Small intestine (tissue), 7 donors: ENCODE measurements around the gene ARHGEF28. TPM values are rescaled to one million over a fixed set of nuclear protein-coding genes. Genes with fewer than 3 reads are reported as not detected.
A peak's percentile ranks its signal among the peaks of the same experiment; 100 is the strongest.

Experiments
- DNase-seq, 2 donors: peaks; one replicate each; pipeline versions ENCODE4 v3.0.0 to v3.0.0-alpha.2; 2013
- FAIRE-seq: peaks from 2 replicates; lab custom pipeline; 2012; peaks lifted over from hg19 to GRCh38; lab: Jason Lieb, UNC
- H3K27ac ChIP-seq, 3 donors: one replicate each; pipeline ENCODE4 v1.5.1; 2013; ENCODE audit warnings: low read length in 2 of 3, mild to moderate bottlenecking in 2 of 3, control low read depth in 1 of 3, inconsistent platforms in 1 of 3, low read depth in 1 of 3, moderate library complexity in 1 of 3
- H3K27me3 ChIP-seq, 3 donors: one replicate each; pipeline ENCODE4 v1.6.1; 2013; ENCODE audit warnings: low read length in 3 of 3, inconsistent platforms in 1 of 3; ENCODE audit not compliant: control insufficient read depth in 3 of 3, insufficient read depth in 3 of 3
- H3K36me3 ChIP-seq, 3 donors: one replicate each; pipeline ENCODE4 v1.6.1; 2013; ENCODE audit warnings: low read length in 3 of 3, inconsistent platforms in 1 of 3, low read depth in 1 of 3, mild to moderate bottlenecking in 1 of 3, moderate library complexity in 1 of 3; ENCODE audit not compliant: control insufficient read depth in 3 of 3, insufficient read depth in 2 of 3
- H3K4me1 ChIP-seq, 3 donors: one replicate each; pipeline ENCODE4 v1.6.1; 2013; ENCODE audit warnings: low read length in 2 of 3, inconsistent platforms in 1 of 3, low read depth in 1 of 3, mild to moderate bottlenecking in 1 of 3, moderate library complexity in 1 of 3; ENCODE audit not compliant: control insufficient read depth in 3 of 3, insufficient read depth in 2 of 3
- H3K4me3 ChIP-seq, 3 donors: one replicate each; pipeline ENCODE4 v1.5.1; 2013; ENCODE audit warnings: low read length in 3 of 3, control low read depth in 1 of 3, inconsistent platforms in 1 of 3, low read depth in 1 of 3, mild to moderate bottlenecking in 1 of 3, moderate library complexity in 1 of 3
- H3K9me3 ChIP-seq, 2 donors: one replicate each; pipeline ENCODE4 v1.6.1; 2013; ENCODE audit warnings: low read depth in 1 of 2, low read length in 1 of 2; ENCODE audit not compliant: control insufficient read depth in 2 of 2, insufficient read depth in 1 of 2
- WGBS, 3 donors: extraction: QIAGEN DNeasy Blood & Tissue Kit; methylation state at CpG; one replicate each; pipeline ENCODE4 v1.1.7; 2013; 5-methylcytosine and 5-hydroxymethylcytosine counted together
- polyA plus RNA-seq, 4 donors: library from polyadenylated mRNA; stranded (reverse) in 3 of 4; unstranded in 1 of 4; fragments of 200-250 nt in 3 of 4; fragments of 120-200 nt in 1 of 4; gene quantifications; one replicate each; pipeline versions ENCODE4 v1.2.1 to v1.2.3, GENCODE V29; 2013
- donor health status: healthy with polysubstance abuse.
- donor health status: control.
- donor health status: control.
- donor health status: Bipolar disorder and iron deficiency.
- donor health status: healthy.

The ARHGEF28 gene
- polyA plus RNA-seq, 4 donors, result 1.1 to 16.5 (median 2.7) TPM

DNA sequence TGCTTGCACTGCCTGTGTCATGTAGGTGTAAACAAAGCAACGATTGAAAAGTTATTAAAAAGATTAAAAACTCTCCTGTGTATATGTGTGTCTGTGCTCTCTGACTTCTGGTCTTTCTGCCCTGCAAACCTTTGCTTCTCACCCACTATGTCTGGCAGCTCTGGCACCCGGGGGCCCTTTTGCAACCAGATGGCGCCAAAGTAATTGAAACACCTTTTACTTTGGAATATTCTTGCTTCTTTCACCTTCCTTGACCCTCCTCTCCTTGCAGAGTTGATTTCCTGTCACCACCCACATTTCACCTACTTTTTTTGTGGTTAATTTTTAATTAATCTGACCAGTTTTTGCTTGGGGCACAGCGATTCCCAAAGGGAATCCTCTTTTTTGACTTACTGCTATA, 275.5 kb downstream of the ARHGEF28 start:
- peaks cover 0 to 16% (median 0%) of the 10 kb centered on the region in 3 donors for H3K36me3 ChIP-seq
- H3K27ac ChIP-seq, result no peak overlapping the region
- peaks cover 0 to 3% of the 10 kb centered on the region in 2 donors for H3K9me3 ChIP-seq
- H3K27me3 ChIP-seq, result no peaks in the 10 kb centered on the region
- no peaks in the 10 kb centered on the region for H3K4me1 ChIP-seq
- no peak overlapping the region for H3K4me3 ChIP-seq
- DNase-seq (peak; percentile 27 to 29), FAIRE-seq (no peak)
- 9 to 33% (median 16%) methylated on average over 4 of the region's 4 CpGs for WGBS, 3 donors

GRCh38 chr5:73902327-73903051, 276.5 kb downstream of the ARHGEF28 start:
- no peaks in the 10 kb centered on the region for H3K27me3 ChIP-seq
- H3K27ac ChIP-seq, result no peak overlapping the region
- H3K4me3 ChIP-seq, result no peak overlapping the region
- H3K9me3 ChIP-seq, result peaks cover 0 to 3% of the 10 kb centered on the region in 2 donors
- H3K36me3 ChIP-seq, result peaks cover 0 to 13% (median 0%) of the 10 kb centered on the region in 3 donors
- H3K4me1 ChIP-seq, result no peaks in the 10 kb centered on the region
- DNase-seq, result peak; percentile 56 to 59
- no peak for FAIRE-seq
- WGBS, 3 donors, result 33 to 39% (median 39%) methylated on average over 10 of the region's 10 CpGs

DNA sequence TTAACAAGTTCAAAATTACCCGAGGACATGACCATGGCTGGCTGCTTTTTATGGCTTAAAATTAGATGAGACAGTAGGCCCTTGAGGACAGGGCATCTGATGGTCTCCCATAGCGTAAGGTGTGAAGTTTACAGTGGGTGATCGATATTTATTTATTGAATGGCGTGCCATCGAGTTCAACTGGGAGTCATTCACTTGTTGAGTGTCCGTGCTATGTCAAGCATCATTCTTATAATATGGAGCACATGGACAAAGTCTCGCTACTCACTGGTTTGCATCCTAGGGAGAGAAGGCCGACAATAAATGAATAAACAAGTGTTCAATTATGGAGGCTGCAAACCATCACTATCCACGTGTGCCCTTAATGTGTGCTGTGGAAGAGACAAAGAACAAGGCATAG, 277.2 kb downstream of the ARHGEF28 start:
- 92 to 93% (median 92%) methylated on average over 9 of the region's 9 CpGs for WGBS, 3 donors
- FAIRE-seq (no peak), DNase-seq (no peak)
- Histone ChIP-seq H3K4me1 (no peaks in the 10 kb centered on the region), H3K27ac (no peak overlapping the region), H3K36me3 (peaks cover 0 to 13% (median 0%) of the 10 kb centered on the region in 3 donors), H3K4me3 (no peak overlapping the region), H3K9me3 (peaks cover 0 to 3% of the 10 kb centered on the region in 2 donors), H3K27me3 (no peaks in the 10 kb centered on the region)

DNA sequence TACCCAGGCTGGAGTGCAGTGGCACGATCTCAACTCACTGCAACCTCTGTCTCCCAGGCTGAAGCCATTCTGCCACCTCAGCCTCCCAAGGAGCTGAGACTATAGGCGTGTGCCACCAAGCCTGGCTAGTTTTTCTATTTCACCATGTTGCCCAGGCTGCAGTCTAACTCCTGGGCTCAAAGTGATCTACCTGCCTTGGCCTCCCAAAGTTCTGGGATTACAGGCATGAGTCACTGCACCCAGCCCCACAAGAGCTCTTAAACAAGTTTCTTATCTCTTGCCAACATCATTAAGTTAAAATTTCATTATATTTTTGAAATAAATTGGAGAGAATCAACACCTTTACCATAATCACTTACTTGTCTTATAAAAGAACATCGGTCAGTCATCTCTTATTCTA, 280.3 kb downstream of the ARHGEF28 start:
- WGBS, 3 donors, result 73 to 88% (median 76%) methylated on average over 3 of the region's 3 CpGs
- no peak for DNase-seq

DNA sequence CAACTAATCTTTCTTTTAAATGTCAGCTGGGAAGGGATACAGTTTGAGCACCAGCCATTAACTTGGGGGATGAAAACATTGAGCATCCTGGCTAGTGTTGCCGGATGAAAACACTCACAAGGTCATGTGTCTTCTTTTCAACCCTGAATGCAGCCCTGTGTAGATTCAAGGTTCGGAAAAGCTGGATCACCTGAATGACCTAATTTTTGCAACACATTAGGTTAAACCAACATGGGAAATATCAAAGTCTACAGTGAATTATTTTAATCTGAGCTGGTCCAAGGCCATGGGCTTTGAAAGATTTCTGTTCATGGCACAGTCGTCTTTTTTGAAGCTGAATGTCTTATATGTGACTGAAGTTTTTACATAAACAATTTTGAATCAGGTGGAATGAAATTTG, 281.2 kb downstream of the ARHGEF28 start:
- WGBS, 3 donors, result 87 to 93% (median 91%) methylated on average over 3 of the region's 3 CpGs
- Histone ChIP-seq H3K4me1 (no peaks in the 10 kb centered on the region), H3K36me3 (peaks cover 0 to 20% (median 2%) of the 10 kb centered on the region in 3 donors), H3K9me3 (peaks cover 0 to 3% of the 10 kb centered on the region in 2 donors), H3K4me3 (no peak overlapping the region), H3K27me3 (no peaks in the 10 kb centered on the region), H3K27ac (no peak overlapping the region)
- no peak for DNase-seq
- no peak for FAIRE-seq

More for the DNA sequence above, 280.3 kb downstream of the ARHGEF28 start:
- H3K27ac ChIP-seq, result no peak overlapping the region
- H3K9me3 ChIP-seq, result peaks cover 0 to 3% of the 10 kb centered on the region in 2 donors
- no peaks in the 10 kb centered on the region for H3K4me1 ChIP-seq
- FAIRE-seq, result no peak
- H3K27me3 ChIP-seq, result no peaks in the 10 kb centered on the region
- peaks cover 0 to 18% (median 0%) of the 10 kb centered on the region in 3 donors for H3K36me3 ChIP-seq
- no peak overlapping the region for H3K4me3 ChIP-seq

GRCh38 chr5:73908395-73908794, 282.4 kb downstream of the ARHGEF28 start:
- Histone ChIP-seq H3K36me3 (peaks cover 0 to 20% (median 2%) of the 10 kb centered on the region in 3 donors), H3K27me3 (no peaks in the 10 kb centered on the region), H3K9me3 (peaks cover 0 to 3% of the 10 kb centered on the region in 2 donors), H3K4me3 (no peak overlapping the region), H3K4me1 (no peaks in the 10 kb centered on the region), H3K27ac (no peak overlapping the region)
- DNase-seq, result no peak
- 69 to 90% (median 77%) methylated on average over 2 of the region's 2 CpGs for WGBS, 3 donors
- FAIRE-seq, result no peak

DNA sequence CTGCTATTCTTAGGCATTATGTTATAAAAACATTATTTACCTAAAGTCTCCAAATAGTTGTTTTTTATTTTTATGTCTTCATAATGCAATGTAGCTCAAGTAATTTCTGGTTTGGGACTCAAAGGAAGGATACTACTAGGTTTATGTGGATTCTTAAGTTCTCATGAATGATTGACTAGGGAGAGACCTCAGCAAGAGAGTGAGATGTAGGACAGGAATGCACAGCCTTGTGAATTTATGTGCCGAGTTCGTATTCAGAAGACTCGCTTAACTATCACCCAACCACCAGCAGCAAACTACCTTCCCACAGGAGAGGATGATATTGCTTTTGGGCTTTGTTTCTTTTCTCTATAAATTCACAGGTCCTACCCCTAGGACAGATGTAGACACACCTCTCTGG, 282.9 kb downstream of the ARHGEF28 start:
- Histone ChIP-seq H3K4me3 (no peak overlapping the region), H3K27me3 (no peaks in the 10 kb centered on the region), H3K4me1 (no peaks in the 10 kb centered on the region), H3K27ac (no peak overlapping the region), H3K9me3 (peaks cover 0 to 3% of the 10 kb centered on the region in 2 donors), H3K36me3 (peaks cover 0 to 20% (median 2%) of the 10 kb centered on the region in 3 donors)
- WGBS, 3 donors, result 95 to 100% (median 95%) methylated on average over 3 of the region's 3 CpGs
- DNase-seq (no peak), FAIRE-seq (no peak)

DNA sequence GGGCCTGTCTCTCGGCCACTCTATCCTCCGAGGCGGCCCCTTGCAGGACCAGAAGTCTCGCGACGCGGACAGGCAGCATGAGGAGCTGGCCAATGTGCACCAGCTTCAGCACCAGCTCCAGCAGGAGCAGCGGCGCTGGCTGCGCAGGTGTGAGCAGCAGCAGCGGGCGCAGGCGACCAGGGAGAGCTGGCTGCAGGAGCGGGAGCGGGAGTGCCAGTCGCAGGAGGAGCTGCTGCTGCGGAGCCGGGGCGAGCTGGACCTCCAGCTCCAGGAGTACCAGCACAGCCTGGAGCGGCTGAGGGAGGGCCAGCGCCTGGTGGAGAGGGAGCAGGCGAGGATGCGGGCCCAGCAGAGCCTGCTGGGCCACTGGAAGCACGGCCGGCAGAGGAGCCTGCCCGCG, 283.5 kb downstream of the ARHGEF28 start:
- peaks cover 0 to 20% (median 2%) of the 10 kb centered on the region in 3 donors for H3K36me3 ChIP-seq
- H3K27me3 ChIP-seq, result no peaks in the 10 kb centered on the region
- no peaks in the 10 kb centered on the region for H3K4me1 ChIP-seq
- H3K9me3 ChIP-seq, result peaks cover 0 to 3% of the 10 kb centered on the region in 2 donors
- H3K4me3 ChIP-seq, result no peak overlapping the region
- 97 to 98% (median 97%) methylated on average over 24 to 27 of the region's 27 CpGs for WGBS, 3 donors
- DNase-seq (no peak), FAIRE-seq (no peak)
- H3K27ac ChIP-seq, result no peak overlapping the region
